NB4 (cell line): ENCODE measurements around the gene PDZRN4.
"Not testable (repeated sequence)": the region's sequence is repeated elsewhere in the genome, so short reads cannot be mapped to it uniquely, and the experiment has no call there.

Source experiments
- DNase-seq: peaks from one replicate; pipeline ENCODE4 v3.0.0; 2010; ENCODE audit warnings: low read depth
- H3K4me3 ChIP-seq: one replicate; pipeline ENCODE4 v1.5.1; 2011; ENCODE audit warnings: mild to moderate bottlenecking, low read depth, low read length, moderate library complexity
- MYC ChIP-seq: IDR thresholded peaks from 2 replicates; pipeline ENCODE4 v1.6.1; 2011; ENCODE audit warnings: low read depth, low read length
- POLR2A ChIP-seq: IDR thresholded peaks from 2 replicates; pipeline ENCODE4 v1.6.1; 2011; ENCODE audit warnings: mild to moderate bottlenecking; ENCODE audit not compliant: insufficient read length; ENCODE audit errors: extremely low read depth
- TF ChIP-seq, protein P1 (sequence below): IDR thresholded peaks from 2 replicates; pipeline ENCODE4 v1.6.1; 2011; ENCODE audit warnings: low read depth, low read length
- TF ChIP-seq, protein P2 (sequence below): IDR thresholded peaks from one replicate; pipeline ENCODE4 v1.5.1; 2012; ENCODE audit warnings: low read depth, low read length

The PDZRN4 gene

DNA sequence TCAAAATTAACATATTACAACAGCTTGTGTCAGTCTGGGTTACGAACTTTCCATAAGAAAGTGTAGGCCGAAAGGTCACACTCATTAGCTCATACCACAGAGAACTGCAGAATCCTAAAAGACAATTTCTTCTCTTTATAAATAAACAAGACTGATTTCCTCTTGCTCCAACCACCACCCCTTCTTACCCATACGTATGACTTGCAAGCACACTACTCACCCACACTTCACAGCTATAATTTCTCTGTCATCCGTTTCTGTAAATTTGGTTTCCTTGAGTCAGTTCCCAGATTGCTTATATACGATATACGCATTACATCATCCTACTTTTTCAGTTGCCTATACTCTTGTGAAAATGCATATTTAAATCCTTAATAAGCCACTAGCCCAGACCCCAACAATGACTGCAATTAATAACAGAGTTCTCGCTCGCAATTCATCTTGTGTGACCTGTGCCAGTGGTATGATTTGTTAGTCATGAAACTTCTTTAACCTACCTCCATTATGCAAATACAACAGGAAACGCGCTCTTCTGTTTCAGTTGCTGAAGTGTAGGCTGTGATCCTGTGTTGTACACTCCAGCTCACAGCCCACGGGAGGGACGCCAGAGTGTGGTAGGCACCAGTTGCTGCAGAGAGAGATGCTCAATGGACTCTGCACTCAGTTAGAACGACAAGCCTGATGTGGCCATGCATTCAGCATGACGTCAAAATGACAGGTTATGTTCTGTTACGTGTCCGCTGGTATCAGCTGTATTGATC, 417.6 kb downstream of the PDZRN4 start:
- TF ChIP-seq POLR2A (no peak), MYC (no peak)
- TF ChIP-seq, protein P1, sequence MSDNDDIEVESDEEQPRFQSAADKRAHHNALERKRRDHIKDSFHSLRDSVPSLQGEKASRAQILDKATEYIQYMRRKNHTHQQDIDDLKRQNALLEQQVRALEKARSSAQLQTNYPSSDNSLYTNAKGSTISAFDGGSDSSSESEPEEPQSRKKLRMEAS, result no peak
- TF ChIP-seq, protein P2, sequence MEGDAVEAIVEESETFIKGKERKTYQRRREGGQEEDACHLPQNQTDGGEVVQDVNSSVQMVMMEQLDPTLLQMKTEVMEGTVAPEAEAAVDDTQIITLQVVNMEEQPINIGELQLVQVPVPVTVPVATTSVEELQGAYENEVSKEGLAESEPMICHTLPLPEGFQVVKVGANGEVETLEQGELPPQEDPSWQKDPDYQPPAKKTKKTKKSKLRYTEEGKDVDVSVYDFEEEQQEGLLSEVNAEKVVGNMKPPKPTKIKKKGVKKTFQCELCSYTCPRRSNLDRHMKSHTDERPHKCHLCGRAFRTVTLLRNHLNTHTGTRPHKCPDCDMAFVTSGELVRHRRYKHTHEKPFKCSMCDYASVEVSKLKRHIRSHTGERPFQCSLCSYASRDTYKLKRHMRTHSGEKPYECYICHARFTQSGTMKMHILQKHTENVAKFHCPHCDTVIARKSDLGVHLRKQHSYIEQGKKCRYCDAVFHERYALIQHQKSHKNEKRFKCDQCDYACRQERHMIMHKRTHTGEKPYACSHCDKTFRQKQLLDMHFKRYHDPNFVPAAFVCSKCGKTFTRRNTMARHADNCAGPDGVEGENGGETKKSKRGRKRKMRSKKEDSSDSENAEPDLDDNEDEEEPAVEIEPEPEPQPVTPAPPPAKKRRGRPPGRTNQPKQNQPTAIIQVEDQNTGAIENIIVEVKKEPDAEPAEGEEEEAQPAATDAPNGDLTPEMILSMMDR, result no peak
- H3K4me3 ChIP-seq, result no peak overlapping the region
- DNase-seq, result no peak

DNA sequence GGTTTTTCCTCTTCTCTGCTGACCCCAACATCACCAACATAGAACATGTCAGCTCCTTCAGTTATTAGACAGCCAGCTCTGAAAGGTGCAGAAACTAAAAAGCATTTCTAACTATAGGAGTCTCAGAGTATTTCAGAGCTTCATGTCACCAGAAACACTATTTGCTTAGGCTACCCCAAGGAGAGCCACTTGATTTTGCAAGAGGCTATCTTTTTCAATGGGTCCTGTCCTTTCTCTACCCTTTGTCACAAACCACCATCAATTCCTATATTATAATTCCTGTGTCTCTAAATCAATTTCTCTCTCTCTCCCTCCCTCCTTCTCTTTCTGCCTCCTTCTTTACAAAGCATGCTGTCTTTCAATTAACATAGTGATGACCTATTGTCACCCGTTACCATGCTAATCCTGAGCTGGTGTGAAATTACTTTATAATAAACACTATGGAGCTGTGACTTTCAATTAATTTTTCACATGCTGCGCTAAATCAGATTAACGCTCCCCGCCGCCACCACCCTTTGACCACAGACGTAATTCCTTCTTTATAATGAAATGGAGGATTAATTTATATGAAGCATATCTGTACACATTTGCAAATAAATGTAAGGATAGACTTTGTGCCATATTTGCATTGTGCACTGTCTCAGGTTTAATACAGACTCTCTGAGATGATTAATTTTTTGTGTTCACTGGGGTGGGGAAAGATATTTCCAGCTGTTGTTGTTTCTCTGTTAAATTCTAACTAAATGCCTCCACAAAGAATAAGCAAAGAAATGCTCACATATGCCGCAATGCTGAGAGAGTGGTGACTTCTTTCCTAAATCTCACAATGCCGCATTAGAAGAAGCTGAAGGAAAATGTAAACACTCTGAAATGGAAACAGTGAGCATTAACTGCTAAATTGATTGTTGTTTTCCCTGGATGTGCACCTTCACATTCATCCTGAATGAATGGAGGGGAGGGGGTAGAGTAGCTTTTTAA, 418.6 kb downstream of the PDZRN4 start:
- H3K4me3 ChIP-seq, result no peak overlapping the region
- DNase-seq, result no peak
- TF ChIP-seq MYC, result no peak
- TF ChIP-seq, protein P1, result no peak
- TF ChIP-seq POLR2A, result no peak
- TF ChIP-seq, protein P2, result no peak

DNA sequence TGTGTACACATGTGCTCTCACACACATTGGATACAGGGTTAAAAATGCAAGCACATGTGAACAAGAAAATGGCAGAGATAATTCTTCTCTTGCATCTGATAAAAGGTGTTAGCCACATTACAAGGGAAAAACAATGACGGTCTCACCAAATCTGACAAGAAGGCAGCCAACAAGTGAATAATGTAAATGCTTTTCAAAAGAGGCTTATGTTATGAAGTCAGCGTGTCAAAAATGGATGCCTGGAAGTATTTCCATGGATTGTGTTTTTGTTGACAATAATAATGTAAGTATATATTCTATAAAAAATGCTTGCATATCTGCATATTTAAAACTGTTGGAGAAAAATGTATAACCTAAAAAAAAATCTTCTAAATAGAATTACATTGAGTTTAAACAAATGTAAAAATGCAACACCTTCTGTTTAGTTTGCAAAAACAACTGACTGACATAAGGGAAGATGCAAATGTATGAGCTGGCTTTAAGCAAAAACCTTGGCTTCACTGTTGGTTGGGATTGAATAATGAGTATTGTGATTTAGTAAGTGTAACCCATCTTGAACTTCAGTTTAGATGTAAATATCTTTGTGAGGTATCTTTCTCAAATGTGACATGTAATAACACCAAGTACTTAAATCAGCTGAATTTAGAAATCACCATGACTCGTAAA, 424.9 kb downstream of the PDZRN4 start:
- DNase-seq, result no peak
- H3K4me3 ChIP-seq, result no peak overlapping the region
- TF ChIP-seq, protein P1, result no peak
- TF ChIP-seq MYC (no peak), POLR2A (no peak)
- TF ChIP-seq, protein P2, result no peak

- not testable (repeated sequence) for DNase-seq, H3K4me3 ChIP-seq
Measured at GRCh38 chr12:41615174-41615573, 427.1 kb downstream of the PDZRN4 start.

- no peak for DNase-seq
- H3K4me3 ChIP-seq, result no peak overlapping the region
- TF ChIP-seq, protein P1, result no peak
- TF ChIP-seq MYC, result no peak
- TF ChIP-seq POLR2A, result no peak
- TF ChIP-seq, protein P2, result no peak
Measured at GRCh38 chr12:41619705-41620104, 431.6 kb downstream of the PDZRN4 start.
